Lower lobe of right lung (tissue), 2 donors: Measurements from ENCODE around the gene WFDC5. TPM values are rescaled to one million over a fixed set of nuclear protein-coding genes. Genes with fewer than 3 reads are reported as not detected.
A peak's percentile ranks its signal among the peaks of the same experiment; 100 is the strongest.

Experiments
- ATAC-seq, 2 donors: fragments of 200-7000 bp; cut with Tn5 transposase; one replicate each; pipeline ENCODE4 v1.9.1; 2020 to 2022; ENCODE audit warnings: mild to moderate bottlenecking in 2 of 2, moderate library complexity in 2 of 2
- DNase-seq: peaks from one replicate; pipeline ENCODE4 v3.0.0-alpha.2; 2020
- H3K27ac ChIP-seq: fragments of 200-600 bp; one replicate; pipeline ENCODE4 v1.8.0; 2022
- H3K27me3 ChIP-seq: fragments of 200-600 bp; one replicate; pipeline ENCODE4 v1.8.0; 2022; ENCODE audit warnings: low read depth
- H3K36me3 ChIP-seq: fragments of 200-600 bp; one replicate; pipeline ENCODE4 v1.8.0; 2022; ENCODE audit warnings: mild to moderate bottlenecking
- H3K4me1 ChIP-seq: fragments of 200-600 bp; one replicate; pipeline ENCODE4 v1.8.0; 2022
- H3K4me3 ChIP-seq: fragments of 200-600 bp; one replicate; pipeline ENCODE4 v1.8.0; 2022; ENCODE audit warnings: mild to moderate bottlenecking
- H3K9me3 ChIP-seq: fragments of 200-600 bp; one replicate; pipeline ENCODE4 v1.8.0; 2022
- CTCF ChIP-seq: fragments of 200-600 bp; IDR thresholded peaks from one replicate; pipeline ENCODE4 v1.8.0; 2022; ENCODE audit warnings: antibody characterized with exemption, mild to moderate bottlenecking
- intact Hi-C: fragments of 100-400 bp; cut with DNase I; formaldehyde crosslinking; loops from one replicate; pipeline ENCODE4 v1.11.0; 2022
- total RNA-seq: library from RNA; stranded (reverse); fragmentation: NEBNext Ultra II Directional; extraction: Animal tissue kit (Norgen Biotek cat#: 25700); gene quantifications from one replicate; pipeline ENCODE4 v1.2.1, GENCODE V29; 2021
- donor health status: DM: no; HTN: yes; CAD: no; lungs with severe emphysema.

Gene WFDC5
- total RNA-seq, 1 donor from 2014 or later = 1.6 TPM

GRCh38 chr20:45100563-45101245 is 14.3 kb downstream of the WFDC5 start, which contains the start of gene KCNS1:
Gene KCNS1 (minus strand): TSS chr20:45101127. CDS start chr20:45099236, 1,891 bp downstream.
- no peak within 1 kb of the TSS for H3K27ac ChIP-seq

GRCh38 chr20:45098103-45098773 is 16.7 kb downstream of the WFDC5 start:
- intact Hi-C loops = no loop called here
- H3K27me3 ChIP-seq = peaks cover 50% of the 10 kb centered on the region
- no peaks in the 10 kb centered on the region for H3K36me3 ChIP-seq
- no peak for TF ChIP-seq CTCF
- H3K27ac ChIP-seq = no peak overlapping the region
- H3K4me1 ChIP-seq = peaks cover 14% of the 10 kb centered on the region
- ATAC-seq (no peak), DNase-seq (no peak)
- H3K4me3 ChIP-seq = peak overlapping the region; percentile 23
- no peaks in the 10 kb centered on the region for H3K9me3 ChIP-seq

More at GRCh38 chr20:45100563-45101245, 14.3 kb downstream of the WFDC5 start, which contains the start of gene KCNS1:
- H3K4me1 ChIP-seq = peaks cover 10% of the 10 kb centered on the region
- H3K36me3 ChIP-seq = no peaks in the 10 kb centered on the region
- intact Hi-C loops = no loop called here
- no peaks in the 10 kb centered on the region for H3K9me3 ChIP-seq
- peak; percentile 22 to 57 for ATAC-seq
- peaks cover 50% of the 10 kb centered on the region for H3K27me3 ChIP-seq
- H3K4me3 ChIP-seq = peak within 1 kb of the TSS; percentile 31
- no peak for TF ChIP-seq CTCF
- DNase-seq = no peak

- H3K9me3 ChIP-seq = no peaks in the 10 kb centered on the region
- peaks cover 50% of the 10 kb centered on the region for H3K27me3 ChIP-seq
- ATAC-seq = peak; percentile 31 to 55
- peak; percentile 72 for DNase-seq
- peaks cover 14% of the 10 kb centered on the region for H3K4me1 ChIP-seq
- no peaks in the 10 kb centered on the region for H3K36me3 ChIP-seq
- H3K4me3 ChIP-seq = peak overlapping the region; percentile 23
- intact Hi-C loops = no loop called here
- no peak overlapping the region for H3K27ac ChIP-seq
- TF ChIP-seq CTCF = peak; percentile 49
These were observed 17.4 kb downstream of the WFDC5 start for GRCh38 chr20:45097485-45098102.

GRCh38 chr20:45096781-45097180 is 18.2 kb downstream of the WFDC5 start:
- Histone ChIP-seq H3K27me3 (peaks cover 50% of the 10 kb centered on the region), H3K27ac (no peak overlapping the region), H3K4me3 (no peak overlapping the region), H3K4me1 (peaks cover 14% of the 10 kb centered on the region), H3K36me3 (no peaks in the 10 kb centered on the region), H3K9me3 (no peaks in the 10 kb centered on the region)
- no peak for TF ChIP-seq CTCF
- ATAC-seq = no peak
- intact Hi-C loops = no loop called here
- DNase-seq = no peak

GRCh38 chr20:45095805-45096238 is 19.2 kb downstream of the WFDC5 start:
- DNase-seq = no peak
- Histone ChIP-seq H3K9me3 (no peaks in the 10 kb centered on the region), H3K4me3 (no peak overlapping the region), H3K36me3 (no peaks in the 10 kb centered on the region), H3K4me1 (peaks cover 11% of the 10 kb centered on the region), H3K27me3 (peaks cover 44% of the 10 kb centered on the region), H3K27ac (no peak overlapping the region)
- intact Hi-C loops = no loop called here
- ATAC-seq = peak; percentile 72 to 77
- TF ChIP-seq CTCF = peak; percentile 78
